ENCODE data around the gene CACNA2D3.

DNA sequence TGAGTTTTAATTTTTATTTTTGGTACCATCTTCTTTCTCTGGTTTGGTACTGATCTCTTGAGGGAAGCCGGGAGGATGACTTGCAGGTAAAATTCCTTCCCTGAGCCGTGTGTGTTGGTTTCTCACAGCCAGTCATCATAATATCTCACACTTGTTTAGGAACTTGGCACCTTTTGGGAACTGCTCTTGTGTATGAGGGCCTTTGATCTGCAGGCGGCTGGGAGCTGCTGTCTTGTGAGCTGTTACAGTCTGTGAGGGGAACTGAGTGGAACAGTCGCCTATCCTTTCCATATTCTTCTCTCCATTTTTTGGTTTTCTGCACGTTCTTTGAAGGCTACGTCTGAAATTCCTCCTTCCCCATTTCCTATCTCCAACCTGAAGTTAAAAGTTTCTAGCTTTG, 75.2 kb downstream of the CACNA2D3 start:
- no peak for TF ChIP-seq FOXM1 (IDR thresholded peaks at IDR 0.05; ENCODE audit: borderline replicate concordance)
- no peak for TF ChIP-seq FOXA1 (IDR thresholded peaks at IDR 0.05)
- no peak for TF ChIP-seq BHLHE40 (IDR thresholded peaks at IDR 0.05; ENCODE audit: borderline replicate concordance)
- TF ChIP-seq L3MBTL2 (conservative IDR thresholded peaks at IDR 0.05), result no peak
- TF ChIP-seq TARDBP (IDR thresholded peaks at IDR 0.05), result no peak
- TF ChIP-seq HDGF (IDR thresholded peaks at IDR 0.05; ENCODE audit: borderline replicate concordance), result no peak
- TF ChIP-seq FOXK2 (IDR thresholded peaks at IDR 0.05), result no peak
- TF ChIP-seq ARNT (IDR thresholded peaks at IDR 0.05), result no peak
- TF ChIP-seq ZNF384 (IDR thresholded peaks at IDR 0.05), result no peak
- TF ChIP-seq, protein P1, sequence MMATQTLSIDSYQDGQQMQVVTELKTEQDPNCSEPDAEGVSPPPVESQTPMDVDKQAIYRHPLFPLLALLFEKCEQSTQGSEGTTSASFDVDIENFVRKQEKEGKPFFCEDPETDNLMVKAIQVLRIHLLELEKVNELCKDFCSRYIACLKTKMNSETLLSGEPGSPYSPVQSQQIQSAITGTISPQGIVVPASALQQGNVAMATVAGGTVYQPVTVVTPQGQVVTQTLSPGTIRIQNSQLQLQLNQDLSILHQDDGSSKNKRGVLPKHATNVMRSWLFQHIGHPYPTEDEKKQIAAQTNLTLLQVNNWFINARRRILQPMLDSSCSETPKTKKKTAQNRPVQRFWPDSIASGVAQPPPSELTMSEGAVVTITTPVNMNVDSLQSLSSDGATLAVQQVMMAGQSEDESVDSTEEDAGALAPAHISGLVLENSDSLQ (IDR thresholded peaks at IDR 0.05), result no peak

Data from HEK293T (cell line).